RKO (cell line): ENCODE results near the gene ST6GALNAC4.

ENCODE experiments used
- DNase-seq: peaks from one replicate; pipeline ENCODE4 v3.0.0-alpha.2; 2016; ENCODE audit warnings: low spot score

ST6GALNAC4 gene

DNA sequence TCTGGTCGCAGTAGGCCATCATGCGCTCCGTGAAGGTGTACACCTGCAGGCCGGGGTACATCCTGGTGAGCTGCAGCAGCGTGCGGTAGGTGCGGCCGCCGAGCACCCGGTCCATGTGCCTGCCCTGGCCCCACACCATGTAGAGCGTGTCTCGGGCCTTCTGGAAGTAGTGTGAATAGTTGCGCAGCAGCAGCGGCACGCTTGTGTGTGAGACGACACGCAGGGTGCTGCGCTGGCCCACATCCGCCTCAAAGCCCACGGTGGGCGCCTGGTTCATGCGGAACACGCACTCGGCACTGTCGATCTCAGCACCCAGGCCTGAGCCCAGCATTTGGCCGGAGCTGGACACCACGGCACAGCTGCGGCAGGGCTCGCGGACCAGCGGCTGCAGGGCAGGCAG lies 4.5 kb downstream of the ST6GALNAC4 start:
- DNase-seq = no peak

DNA sequence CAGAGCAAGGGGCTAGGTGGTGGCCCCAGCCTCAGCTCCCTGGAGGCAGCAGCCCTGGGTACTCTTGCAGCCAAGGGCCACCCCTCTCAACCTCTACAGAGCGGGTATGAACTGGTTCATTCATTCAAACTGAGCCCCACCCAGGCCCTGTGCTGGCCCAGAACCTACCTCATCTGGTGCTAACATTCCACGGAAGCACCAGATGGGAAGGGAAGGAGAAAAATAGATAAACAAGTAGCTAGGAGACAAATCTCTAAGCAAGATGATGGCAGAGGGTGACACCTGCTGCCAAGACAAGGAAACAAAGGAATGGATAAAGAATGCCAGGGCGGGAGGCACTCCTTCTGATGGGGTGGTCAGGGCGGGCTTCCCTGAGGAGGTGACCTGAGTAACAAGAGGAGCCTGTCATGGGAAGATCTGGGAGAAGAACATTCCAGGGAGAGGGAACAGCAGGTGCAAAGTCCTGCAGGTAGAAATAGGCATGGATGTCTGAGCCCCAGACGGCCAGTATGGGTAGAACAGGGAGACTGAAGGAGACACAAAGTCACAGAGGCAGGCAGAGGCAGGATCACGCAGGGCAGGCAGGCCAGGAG lies 6.1 kb downstream of the ST6GALNAC4 start:
- DNase-seq = peak; percentile 69

DNA sequence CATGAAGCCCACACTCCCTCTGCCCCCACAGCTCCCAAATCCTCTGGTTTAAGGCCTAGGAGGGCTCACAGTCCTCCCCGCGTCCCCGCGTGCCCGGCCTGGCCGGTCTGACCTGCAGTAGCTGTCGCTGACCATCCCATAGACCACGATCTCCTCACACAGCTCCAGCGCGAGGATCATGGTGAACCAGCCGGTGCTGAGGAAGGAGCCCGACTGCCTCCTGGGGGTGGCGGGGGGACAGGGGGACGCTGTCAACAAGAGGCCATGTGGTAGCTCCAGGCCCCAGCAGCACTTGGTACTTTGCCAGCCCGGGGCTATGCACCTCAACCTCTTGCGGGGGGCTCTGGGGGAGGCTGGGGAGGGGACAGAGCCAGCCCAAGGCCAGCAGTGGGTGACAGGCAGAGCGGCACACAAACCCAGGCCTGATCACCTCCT lies 7.0 kb downstream of the ST6GALNAC4 start:
- no peak for DNase-seq

DNA sequence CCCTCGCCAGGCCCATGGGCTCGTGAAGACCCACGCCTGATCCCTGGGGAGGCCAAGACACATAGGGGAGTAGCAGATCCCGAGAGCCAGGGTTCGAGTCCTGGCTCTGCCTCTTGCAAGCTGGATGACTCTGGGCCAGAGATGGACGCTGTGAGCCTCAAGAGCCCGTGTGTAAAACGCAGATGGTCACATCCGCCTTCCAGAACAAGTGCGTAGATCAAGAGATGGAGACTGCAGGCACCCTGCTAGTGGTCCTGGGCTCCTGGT lies 8.2 kb downstream of the ST6GALNAC4 start:
- no peak for DNase-seq

DNA sequence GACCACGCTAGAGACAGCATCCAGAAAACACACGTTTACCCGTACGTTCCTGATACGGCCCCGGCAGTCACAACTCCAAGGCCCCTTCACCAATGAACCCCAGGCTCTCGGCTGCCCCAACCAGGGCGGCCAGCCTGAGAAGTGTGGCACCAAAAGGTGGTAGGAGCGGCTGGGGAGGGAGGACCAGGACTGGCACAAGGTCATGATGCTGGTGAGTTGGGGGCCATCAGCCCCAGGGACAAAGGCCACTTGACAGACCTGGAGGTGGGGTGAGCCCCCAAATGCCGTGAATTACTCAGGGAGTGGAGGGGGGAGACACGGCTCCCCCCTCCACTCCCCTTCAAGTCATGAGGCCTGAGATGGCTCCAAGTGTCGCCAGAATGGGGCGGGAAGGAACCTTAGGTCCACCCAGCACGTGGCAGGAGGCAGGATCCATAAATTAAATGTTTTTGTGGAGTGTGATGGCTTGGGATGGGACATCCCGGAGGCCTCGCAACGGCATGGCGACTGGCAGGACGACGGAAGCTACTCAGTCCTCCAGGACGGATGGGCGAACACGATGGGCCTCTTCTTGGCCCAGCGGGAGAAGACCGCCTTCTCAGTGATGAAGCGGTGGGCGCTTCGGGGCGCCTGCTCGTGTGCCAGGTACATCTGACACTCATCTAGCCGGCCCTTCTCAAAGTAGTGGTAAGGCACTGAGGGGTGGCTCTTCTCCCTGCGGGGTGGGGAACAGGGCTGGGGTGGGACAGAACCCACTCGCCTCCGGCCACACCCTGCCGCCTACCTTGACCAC lies 8.8 kb downstream of the ST6GALNAC4 start:
- no peak for DNase-seq

DNA sequence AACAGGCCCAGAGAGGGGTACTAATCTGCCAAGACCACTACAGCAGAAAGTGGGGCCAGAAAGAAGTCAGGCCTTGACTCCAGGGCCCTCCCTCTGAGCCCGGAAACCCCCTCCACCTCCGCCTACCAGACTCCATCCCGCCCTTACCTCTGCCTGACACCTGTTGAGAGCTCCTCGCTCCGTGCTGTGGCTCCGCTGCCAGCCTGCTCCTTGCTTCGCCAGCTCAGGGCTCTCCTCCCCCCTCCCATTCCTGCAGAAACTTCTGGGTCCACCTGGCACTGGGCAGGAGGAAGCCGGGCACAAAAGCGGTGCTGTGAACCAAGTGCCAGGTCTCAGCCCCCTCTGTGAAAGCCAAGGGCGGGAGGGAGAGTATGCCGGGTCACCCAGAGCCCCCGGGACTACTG lies 11.1 kb downstream of the ST6GALNAC4 start:
- DNase-seq = no peak

DNA sequence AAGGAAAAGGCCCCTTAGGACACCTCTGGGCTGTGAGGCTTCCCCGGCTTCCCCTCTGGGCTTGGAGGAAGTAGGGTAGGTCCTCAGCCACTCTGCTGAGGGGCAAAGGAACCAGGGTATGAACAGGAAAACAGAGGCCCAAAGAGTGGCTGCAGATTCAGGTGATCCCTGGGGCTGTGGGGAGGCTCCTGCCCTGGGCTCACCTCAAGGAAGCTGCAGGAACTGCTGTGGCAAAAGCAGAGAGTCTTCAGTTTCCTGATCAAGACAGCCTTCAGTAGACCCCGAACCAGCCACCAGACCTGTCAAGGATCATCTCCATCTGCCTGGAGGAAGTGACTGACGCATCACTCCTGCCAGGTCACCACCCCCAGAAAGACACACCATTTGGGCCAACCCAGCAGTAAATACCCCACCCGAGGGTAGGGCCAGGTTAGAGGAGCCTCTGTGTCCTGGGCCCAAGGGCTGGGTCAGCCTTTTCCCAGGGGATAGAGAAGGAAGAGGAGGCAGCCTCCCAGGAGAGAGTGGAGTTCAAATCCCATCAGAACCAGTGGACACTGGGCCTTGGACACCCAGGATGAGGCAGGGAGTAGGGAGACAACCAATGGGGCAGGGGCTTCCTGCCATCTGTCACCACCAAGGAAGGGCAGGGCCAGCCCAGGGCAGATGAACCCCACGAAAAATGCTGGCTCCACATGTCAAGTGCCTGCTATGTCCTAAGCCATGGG lies 11.7 kb downstream of the ST6GALNAC4 start:
- peak; percentile 69 for DNase-seq

DNA sequence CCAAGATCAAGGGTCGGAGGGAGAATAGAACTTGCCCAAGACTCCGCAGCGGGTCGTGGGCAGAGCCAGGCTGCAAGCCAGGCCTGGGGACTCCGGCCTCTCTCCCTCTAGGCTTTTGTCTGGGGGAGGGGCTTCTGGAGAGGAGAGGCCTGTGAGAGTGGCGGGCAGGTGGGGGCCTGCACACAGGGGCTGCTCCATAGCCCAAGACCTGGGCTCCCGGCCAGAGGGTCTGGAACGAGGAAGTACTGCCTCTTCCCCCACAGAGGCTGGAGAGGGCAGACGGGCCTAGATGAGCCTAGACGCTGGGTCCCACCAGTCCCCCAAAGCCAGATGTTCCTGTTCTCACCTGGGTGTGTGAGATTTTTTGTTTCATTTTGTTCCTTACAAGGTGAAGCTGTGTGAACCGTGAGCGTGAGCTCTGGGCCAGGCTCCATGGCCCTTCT lies 12.3 kb downstream of the ST6GALNAC4 start:
- DNase-seq = no peak

DNA sequence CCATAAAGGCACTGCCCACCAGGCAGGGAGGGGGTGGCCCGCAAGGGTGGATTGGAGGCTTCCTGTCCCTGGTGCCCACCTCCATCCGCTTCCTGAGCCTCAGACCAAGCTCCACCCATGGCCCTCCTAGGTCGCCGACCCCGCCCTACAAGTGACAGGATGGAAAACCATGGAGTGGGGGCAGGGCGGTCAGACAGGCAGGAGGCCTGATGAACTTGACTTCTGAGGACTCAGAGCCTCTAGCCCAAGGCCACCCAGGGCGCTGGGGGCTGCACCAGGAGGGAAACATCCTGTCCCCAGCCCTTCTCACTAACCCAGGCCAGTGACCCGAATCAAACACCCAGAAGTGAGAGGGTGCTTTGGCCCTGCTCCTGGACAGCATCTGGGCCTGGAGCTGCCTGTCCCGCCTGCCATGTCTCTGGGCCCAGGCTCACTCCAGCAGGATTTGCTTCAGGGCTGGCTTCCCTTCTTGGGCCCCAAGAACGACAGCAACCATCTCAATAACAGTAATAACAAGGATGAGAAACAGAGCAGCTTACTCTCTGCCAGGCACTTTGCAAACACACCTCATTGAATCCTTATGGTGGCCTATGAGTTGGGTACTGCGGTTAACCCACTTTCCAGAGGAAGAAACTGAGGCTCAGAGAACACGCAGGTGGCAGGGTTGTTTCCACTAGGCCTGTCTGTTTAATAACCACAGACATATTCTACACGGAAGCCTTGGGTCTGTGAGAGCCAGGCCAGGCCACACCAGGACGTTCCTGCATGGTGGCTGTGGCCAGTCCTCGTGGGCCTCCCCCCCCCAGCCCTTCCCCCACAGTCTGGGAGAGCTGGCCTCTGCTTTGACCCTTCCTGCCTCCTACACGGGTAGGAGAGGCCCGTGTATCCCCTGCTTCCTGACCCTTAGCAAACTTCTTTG lies 13.0 kb downstream of the ST6GALNAC4 start:
- DNase-seq = peak; percentile 84

DNA sequence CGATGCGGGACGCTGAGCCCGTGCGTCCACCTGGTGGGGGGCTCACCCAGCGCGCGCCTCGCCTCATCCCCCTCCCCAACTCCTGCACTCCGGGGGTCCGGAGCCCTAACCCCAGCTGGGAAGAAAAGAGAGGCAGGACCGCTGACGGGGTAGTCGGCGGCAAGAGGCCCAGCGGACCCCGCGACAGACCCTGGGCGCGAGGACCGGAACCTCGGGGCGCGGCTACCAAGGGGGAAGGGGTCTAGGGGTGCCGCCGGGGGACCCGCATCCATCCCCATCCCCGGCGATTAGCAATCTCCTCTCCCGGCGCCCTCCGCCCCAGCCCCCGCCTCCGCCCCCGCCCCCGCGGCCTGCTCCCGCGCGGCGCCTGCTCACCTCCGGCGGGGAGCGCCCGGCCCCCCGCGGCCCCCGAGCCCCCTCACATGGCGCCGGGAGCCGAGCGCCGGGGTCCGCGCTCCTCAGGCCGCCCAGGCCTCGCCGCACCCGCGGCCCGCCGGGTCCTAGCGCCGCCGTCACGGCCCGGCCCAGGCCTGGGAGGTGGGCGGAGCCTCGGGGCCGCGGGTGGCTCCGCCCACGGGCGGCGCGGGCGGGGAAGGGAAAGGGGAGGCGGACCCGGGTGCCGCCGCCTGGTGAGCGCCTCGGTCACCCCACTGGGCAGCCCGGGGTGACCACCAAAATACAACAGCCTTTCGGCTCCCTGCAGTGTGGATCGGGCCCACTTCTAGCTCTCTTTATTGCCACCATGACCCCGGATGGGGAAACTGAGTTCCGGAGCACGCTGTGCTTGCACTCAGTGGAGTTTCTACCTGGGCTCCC lies 17.5 kb downstream of the ST6GALNAC4 start, which contains the start of gene ST6GALNAC6:
Gene ST6GALNAC6, minus strand, starts transcription at position 476 of the 816 bp plus-strand sequence. CDS start 1,622 bp downstream, outside the sequence.
- peak; percentile 87 for DNase-seq

DNA sequence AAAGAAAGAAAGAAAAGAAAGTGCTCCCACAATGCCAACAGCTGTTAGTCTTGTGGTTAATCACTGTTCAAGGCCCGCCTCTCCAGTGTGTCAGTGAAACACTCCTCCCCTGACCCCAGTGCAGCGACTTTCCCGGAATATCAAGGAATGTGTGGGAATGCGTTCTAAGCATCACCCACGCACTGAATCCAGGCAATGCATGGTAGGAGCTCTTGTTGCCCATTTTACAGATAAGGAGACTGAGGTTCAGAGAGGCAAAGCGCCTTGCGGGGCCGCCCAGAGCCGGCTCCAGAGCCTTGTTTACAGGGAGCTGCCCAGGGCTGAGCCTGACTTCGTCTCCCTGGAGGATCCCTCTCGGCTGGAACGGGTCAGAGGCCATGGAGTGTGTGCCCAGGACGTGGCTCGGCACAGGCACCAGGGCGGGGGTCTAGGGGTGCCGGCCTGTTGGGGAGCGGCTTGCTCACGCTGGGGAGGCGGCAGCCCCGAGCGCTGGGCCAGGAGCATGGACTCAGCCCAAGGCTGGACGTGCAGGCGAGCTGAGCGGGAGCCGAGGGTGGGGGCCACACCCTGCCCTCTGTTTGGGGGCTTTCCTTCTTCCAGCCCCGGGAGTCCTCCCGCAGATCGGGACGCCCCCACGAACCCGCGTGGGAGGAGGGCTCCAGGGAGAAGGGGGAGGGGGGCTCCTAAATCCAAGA lies 18.3 kb downstream of the ST6GALNAC4 start:
- peak; percentile 94 for DNase-seq

DNA sequence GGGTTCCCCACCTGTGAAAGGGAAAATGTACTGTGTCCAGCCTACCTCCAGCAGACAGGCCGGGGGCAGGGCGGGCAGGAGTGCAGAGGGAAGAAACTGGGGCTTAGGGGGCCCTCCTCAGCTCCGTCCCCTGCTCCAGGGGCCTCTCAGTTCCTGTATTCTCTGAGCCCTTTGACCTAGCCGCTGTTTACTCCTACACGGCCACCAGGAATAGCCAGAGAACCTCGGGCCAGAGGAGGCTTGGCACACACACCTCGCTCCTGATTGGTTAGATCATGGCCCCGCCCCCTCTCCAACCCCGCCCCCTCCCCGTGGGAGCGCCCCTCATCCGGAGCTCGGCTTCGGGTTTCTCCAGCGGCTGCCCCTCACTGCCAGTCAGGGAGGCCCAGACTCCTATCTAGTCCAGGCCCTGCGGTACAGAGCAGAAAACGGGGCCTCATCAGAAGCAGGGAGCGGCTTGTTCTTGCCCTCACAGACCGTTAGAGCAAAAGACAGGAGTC lies 19.6 kb downstream of the ST6GALNAC4 start:
- DNase-seq = peak; percentile 87

DNA sequence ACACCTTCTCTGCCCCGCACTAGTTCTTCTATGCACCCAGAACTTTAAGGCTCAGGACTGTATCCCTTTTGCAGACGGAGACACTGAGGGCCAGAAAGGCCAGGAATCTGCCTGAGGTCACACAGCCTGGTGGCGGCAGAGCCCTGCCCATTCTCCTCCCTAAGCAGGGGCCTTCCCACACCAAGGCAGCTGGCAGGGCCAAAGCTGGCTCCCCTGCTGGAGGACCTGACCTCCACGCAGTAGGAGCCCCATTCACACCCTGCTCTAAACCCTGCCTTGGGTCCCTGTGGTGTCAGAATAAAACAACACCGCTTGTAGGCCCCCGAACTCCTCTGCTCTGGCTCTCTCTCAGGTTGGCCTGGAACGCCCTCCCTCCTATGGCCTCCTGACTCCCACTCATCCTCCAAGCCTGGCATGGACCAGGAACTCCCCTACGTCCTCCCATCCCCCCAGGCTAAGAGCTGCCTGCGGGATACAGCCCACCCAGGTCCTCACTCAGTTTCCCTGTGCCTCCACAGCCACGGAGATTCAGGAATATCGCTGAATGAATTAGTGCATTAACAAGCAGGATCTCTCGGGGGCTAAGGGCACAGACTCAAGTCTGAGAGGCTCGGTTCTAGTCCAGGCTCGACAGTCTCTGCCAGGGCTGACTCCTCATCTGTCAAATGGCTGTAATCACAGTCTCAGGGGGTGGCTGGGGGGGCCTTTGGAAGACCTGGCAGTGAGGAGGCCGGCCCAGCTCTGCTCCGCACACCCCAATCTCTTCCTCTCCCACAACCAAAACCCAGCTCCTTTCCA lies 20.2 kb downstream of the ST6GALNAC4 start:
- no peak for DNase-seq

DNA sequence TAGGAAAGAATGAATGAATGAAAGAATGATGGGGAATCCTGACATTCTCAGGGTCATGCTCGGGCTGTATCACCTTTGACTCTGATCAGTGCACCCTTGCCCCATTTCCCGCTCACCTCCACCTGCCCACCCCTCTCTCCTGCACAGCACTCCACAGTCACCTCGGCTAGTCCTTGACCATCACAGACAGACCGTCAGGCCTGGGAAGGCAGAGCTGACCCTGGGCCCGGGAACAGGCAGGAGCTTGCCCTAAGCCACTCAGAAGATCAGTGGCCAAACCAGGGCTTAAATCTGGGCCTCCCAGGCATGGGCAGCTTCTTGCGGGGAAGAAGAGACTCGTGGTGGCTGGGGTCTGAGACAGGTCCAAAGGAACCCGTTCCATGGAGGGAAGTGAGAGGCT lies 21.0 kb downstream of the ST6GALNAC4 start:
- DNase-seq = no peak

DNA sequence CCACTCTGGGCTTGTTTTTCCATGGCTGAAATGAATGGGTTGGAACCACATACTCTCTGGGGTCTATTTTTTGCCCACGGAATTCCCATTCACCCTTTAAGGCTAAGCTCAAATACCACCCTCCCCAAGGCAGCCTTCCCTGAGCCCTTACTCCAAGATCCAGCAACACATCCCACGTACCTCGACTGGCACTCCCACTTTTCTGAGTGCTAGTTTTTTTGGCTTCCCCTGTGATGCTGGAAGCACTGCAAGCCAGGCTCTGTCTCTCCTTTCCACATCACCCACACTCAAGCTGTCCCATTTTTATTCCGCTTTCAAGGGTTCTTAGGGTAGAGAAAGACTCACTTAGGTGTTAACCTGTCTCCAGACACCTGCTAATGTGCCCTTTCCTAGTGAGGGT lies 23.4 kb downstream of the ST6GALNAC4 start:
- no peak for DNase-seq

DNA sequence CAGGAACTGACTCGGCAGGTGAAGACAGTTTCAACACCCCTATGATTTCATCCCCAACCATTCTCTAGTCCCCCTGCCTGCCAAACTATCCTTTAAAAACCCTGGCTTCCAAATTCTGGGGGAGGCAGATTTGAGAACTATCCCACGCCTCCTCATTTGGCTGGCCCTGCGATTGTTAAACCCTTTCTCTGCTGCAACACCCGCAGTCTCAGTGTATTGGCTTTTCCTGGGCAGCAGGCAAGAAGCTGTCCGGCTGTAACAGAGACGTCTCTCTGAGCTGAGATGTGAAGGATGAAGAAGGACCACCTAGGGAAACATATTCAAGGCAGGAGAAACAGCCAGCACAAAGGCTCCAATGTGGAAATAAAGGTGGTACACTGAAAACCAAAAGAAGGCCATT lies 24.0 kb downstream of the ST6GALNAC4 start:
- DNase-seq = no peak

DNA sequence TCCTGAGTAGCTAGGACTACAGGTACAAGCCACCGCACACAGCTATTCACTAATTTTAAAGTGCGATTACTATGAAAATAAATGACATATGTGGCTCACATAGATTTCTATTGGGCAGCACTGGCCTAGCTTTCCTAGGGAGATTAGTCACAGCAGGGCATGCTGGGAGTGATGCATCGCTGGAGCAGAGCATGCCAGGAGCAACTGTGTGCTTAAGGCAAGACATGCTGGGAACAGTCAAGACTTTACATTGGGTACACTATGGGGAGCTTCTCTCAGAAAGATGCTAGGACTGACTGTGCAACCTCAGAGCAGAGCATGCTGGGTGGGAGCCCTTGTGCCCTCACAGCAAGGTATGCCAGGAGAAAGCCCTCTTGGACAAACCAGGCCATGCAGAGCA lies 26.8 kb downstream of the ST6GALNAC4 start:
- DNase-seq = peak; percentile 77

DNA sequence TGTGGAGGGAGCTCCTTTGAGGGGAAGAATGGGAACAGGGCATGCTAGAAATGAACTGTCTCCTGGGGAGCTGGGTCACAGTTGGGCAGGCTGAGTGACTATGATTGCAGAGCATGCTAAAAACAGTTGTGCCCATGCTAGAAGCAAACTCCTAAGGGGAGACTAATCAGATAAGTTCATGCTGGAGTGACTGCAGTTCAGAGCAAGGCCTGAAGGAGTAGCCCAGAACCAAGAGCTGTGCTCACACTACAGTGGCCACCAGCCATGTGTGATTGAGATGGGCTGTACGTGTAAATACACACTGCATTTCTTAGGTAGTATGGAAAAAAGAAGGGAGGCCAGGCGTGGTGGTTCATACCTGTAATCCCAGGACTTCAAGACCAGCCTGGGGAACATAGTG lies 29.0 kb downstream of the ST6GALNAC4 start:
- peak; percentile 75 for DNase-seq

DNA sequence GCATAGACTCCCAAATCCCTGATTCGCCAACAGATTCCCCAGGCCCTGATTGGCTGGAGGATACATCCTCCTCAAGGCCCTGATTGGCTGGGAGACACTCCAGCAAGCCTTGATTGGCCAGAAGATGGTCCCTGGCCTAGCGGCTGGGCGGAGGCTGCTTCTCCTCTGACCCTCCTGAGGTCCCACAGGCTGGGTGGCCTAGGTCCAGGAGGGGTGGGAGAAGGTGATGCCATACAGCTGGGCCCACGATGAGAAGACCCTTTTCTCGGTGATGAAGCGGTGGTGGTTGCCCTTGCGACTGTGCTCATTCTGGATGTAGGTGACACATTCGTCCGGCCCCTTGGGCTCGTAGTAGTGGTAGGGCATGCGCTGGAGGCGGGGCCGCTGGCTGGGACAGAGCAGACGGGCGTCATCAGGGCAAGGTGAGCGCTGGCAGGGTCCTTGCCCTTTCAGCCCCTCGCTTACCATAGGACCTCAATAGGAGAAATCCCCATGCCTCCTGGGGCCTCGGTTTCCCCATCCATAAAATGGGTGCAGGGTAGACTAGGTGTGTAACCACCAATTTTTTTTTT lies 30.4 kb downstream of the ST6GALNAC4 start:
- peak; percentile 61 for DNase-seq
